ENCODE measurements around the gene FNDC3B. TPM values are rescaled to one million over a fixed set of nuclear protein-coding genes. Genes with fewer than 3 reads are reported as not detected.
A peak's percentile ranks its signal among the peaks of the same experiment; 100 is the strongest.

FNDC3B gene
- total RNA-seq, 1 donor from 2014 or later = 29.0 TPM

- H3K4me3 Mint-ChIP-seq = peak overlapping the region; percentile 21
- no peak for DNase-seq (ENCODE audit: low spot score)
- H3K27me3 Mint-ChIP-seq (ENCODE audit: insufficient read depth) = no peaks in the 10 kb centered on the region
- peaks cover 82% of the 10 kb centered on the region for H3K4me1 Mint-ChIP-seq (ENCODE audit: low read depth)
- H3K27ac Mint-ChIP-seq = peak overlapping the region; percentile 27
- peaks cover 30% of the 10 kb centered on the region for H3K36me3 Mint-ChIP-seq (ENCODE audit: low read depth)
- no peaks in the 10 kb centered on the region for H3K9me3 Mint-ChIP-seq
- intact Hi-C loops (cut with micrococcal nuclease) = loop anchor here (5.0 to 10.0 kb wide), 2 partner anchors 78 to 90 kb away; no protein-coding TSS in a partner anchor
These were observed 95.0 kb downstream of the FNDC3B start for GRCh38 chr3:172134352-172134751.

GRCh38 chr3:172135185-172135584, 95.8 kb downstream of the FNDC3B start:
- intact Hi-C loops (cut with micrococcal nuclease) = loop anchor here (10.0 kb wide), 1 partner anchor 90 kb away; no protein-coding TSS in a partner anchor
- peaks cover 23% of the 10 kb centered on the region for H3K36me3 Mint-ChIP-seq (ENCODE audit: low read depth)

GRCh38 chr3:172135820-172136219, 96.4 kb downstream of the FNDC3B start:
- Mint-ChIP-seq H3K4me3 (no peak overlapping the region), H3K36me3 (ENCODE audit: low read depth) (peaks cover 20% of the 10 kb centered on the region), H3K9me3 (no peaks in the 10 kb centered on the region), H3K27me3 (ENCODE audit: insufficient read depth) (no peaks in the 10 kb centered on the region), H3K27ac (no peak overlapping the region), H3K4me1 (ENCODE audit: low read depth) (peaks cover 82% of the 10 kb centered on the region)
- DNase-seq (ENCODE audit: low spot score) = no peak
- intact Hi-C loops (cut with micrococcal nuclease) = loop anchor here (2.0 to 10.0 kb wide), 2 partner anchors 17 to 91 kb away; no protein-coding TSS in a partner anchor

More at GRCh38 chr3:172135185-172135584, 95.8 kb downstream of the FNDC3B start:
- no peaks in the 10 kb centered on the region for H3K27me3 Mint-ChIP-seq (ENCODE audit: insufficient read depth)
- H3K4me1 Mint-ChIP-seq (ENCODE audit: low read depth) = peaks cover 82% of the 10 kb centered on the region
- no peak overlapping the region for H3K27ac Mint-ChIP-seq
- no peak for DNase-seq (ENCODE audit: low spot score)
- H3K4me3 Mint-ChIP-seq = no peak overlapping the region
- H3K9me3 Mint-ChIP-seq = no peaks in the 10 kb centered on the region

GRCh38 chr3:172136330-172136729, 97.0 kb downstream of the FNDC3B start:
- Mint-ChIP-seq H3K27ac (peak overlapping the region; percentile 25), H3K36me3 (ENCODE audit: low read depth) (peaks cover 20% of the 10 kb centered on the region), H3K4me3 (no peak overlapping the region), H3K4me1 (ENCODE audit: low read depth) (peaks cover 87% of the 10 kb centered on the region), H3K27me3 (ENCODE audit: insufficient read depth) (no peaks in the 10 kb centered on the region), H3K9me3 (no peaks in the 10 kb centered on the region)
- no peak for DNase-seq (ENCODE audit: low spot score)
- intact Hi-C loops (cut with micrococcal nuclease) = loop anchor here (2.0 to 10.0 kb wide), 2 partner anchors 16 to 92 kb away; no protein-coding TSS in a partner anchor

- intact Hi-C loops (cut with micrococcal nuclease) = loop anchor here (2.0 to 10.0 kb wide), 4 partner anchors 15 to 291 kb away; no protein-coding TSS in a partner anchor
- no peak overlapping the region for H3K27ac Mint-ChIP-seq
- H3K36me3 Mint-ChIP-seq (ENCODE audit: low read depth) = peaks cover 17% of the 10 kb centered on the region
- peak overlapping the region; percentile 2 for H3K4me3 Mint-ChIP-seq
- no peaks in the 10 kb centered on the region for H3K9me3 Mint-ChIP-seq
- DNase-seq (ENCODE audit: low spot score) = no peak
- peaks cover 86% of the 10 kb centered on the region for H3K4me1 Mint-ChIP-seq (ENCODE audit: low read depth)
- H3K27me3 Mint-ChIP-seq (ENCODE audit: insufficient read depth) = no peaks in the 10 kb centered on the region
These were observed 98.2 kb downstream of the FNDC3B start for GRCh38 chr3:172137287-172138192.

- no peak overlapping the region for H3K27ac Mint-ChIP-seq
- no peak for DNase-seq (ENCODE audit: low spot score)
- no peak overlapping the region for H3K4me3 Mint-ChIP-seq
- H3K9me3 Mint-ChIP-seq = no peaks in the 10 kb centered on the region
- H3K27me3 Mint-ChIP-seq (ENCODE audit: insufficient read depth) = no peaks in the 10 kb centered on the region
- H3K4me1 Mint-ChIP-seq (ENCODE audit: low read depth) = peaks cover 83% of the 10 kb centered on the region
- H3K36me3 Mint-ChIP-seq (ENCODE audit: low read depth) = peaks cover 17% of the 10 kb centered on the region
- intact Hi-C loops (cut with micrococcal nuclease) = loop anchor here (2.0 to 10.0 kb wide), 3 partner anchors 43 to 291 kb away; no protein-coding TSS in a partner anchor
These were observed 98.8 kb downstream of the FNDC3B start for GRCh38 chr3:172138193-172138537.

- no peak for DNase-seq (ENCODE audit: low spot score)
- intact Hi-C loops (cut with micrococcal nuclease) = loop anchor here (1.0 to 10.0 kb wide), 4 partner anchors 32 to 292 kb away; no protein-coding TSS in a partner anchor
- Mint-ChIP-seq H3K27me3 (ENCODE audit: insufficient read depth) (no peaks in the 10 kb centered on the region), H3K4me3 (peak overlapping the region; percentile 53), H3K36me3 (ENCODE audit: low read depth) (peaks cover 14% of the 10 kb centered on the region), H3K4me1 (ENCODE audit: low read depth) (peaks cover 75% of the 10 kb centered on the region), H3K27ac (peak overlapping the region; percentile 84), H3K9me3 (no peaks in the 10 kb centered on the region)
These were observed 99.6 kb downstream of the FNDC3B start for GRCh38 chr3:172138792-172139507.

- Mint-ChIP-seq H3K4me1 (ENCODE audit: low read depth) (peaks cover 68% of the 10 kb centered on the region), H3K4me3 (no peak overlapping the region)
- intact Hi-C loops (cut with micrococcal nuclease) = loop anchor here (1.0 to 10.0 kb wide), 4 partner anchors 32 to 293 kb away; no protein-coding TSS in a partner anchor
These were observed 100.3 kb downstream of the FNDC3B start for GRCh38 chr3:172139528-172140276.

GRCh38 chr3:172140499-172141391, 101.4 kb downstream of the FNDC3B start:
- Mint-ChIP-seq H3K27me3 (ENCODE audit: insufficient read depth) (no peaks in the 10 kb centered on the region), H3K36me3 (ENCODE audit: low read depth) (peaks cover 18% of the 10 kb centered on the region), H3K27ac (peak overlapping the region; percentile 9), H3K4me1 (ENCODE audit: low read depth) (peaks cover 66% of the 10 kb centered on the region), H3K9me3 (no peaks in the 10 kb centered on the region), H3K4me3 (no peak overlapping the region)
- intact Hi-C loops (cut with micrococcal nuclease) = no loop called here
- DNase-seq (ENCODE audit: low spot score) = no peak

More at GRCh38 chr3:172139528-172140276, 100.3 kb downstream of the FNDC3B start:
- Mint-ChIP-seq H3K36me3 (ENCODE audit: low read depth) (peaks cover 14% of the 10 kb centered on the region), H3K27ac (no peak overlapping the region), H3K9me3 (no peaks in the 10 kb centered on the region), H3K27me3 (ENCODE audit: insufficient read depth) (no peaks in the 10 kb centered on the region)
- no peak for DNase-seq (ENCODE audit: low spot score)

GRCh38 chr3:172142051-172142863, 102.9 kb downstream of the FNDC3B start:
- no peak overlapping the region for H3K4me3 Mint-ChIP-seq
- DNase-seq (ENCODE audit: low spot score) = no peak
- no peaks in the 10 kb centered on the region for H3K27me3 Mint-ChIP-seq (ENCODE audit: insufficient read depth)
- H3K4me1 Mint-ChIP-seq (ENCODE audit: low read depth) = peaks cover 66% of the 10 kb centered on the region
- H3K27ac Mint-ChIP-seq = no peak overlapping the region
- intact Hi-C loops (cut with micrococcal nuclease) = no loop called here
- H3K36me3 Mint-ChIP-seq (ENCODE audit: low read depth) = peaks cover 12% of the 10 kb centered on the region
- H3K9me3 Mint-ChIP-seq = no peaks in the 10 kb centered on the region

GRCh38 chr3:172142864-172143451, 103.6 kb downstream of the FNDC3B start:
- H3K27me3 Mint-ChIP-seq (ENCODE audit: insufficient read depth) = no peaks in the 10 kb centered on the region
- DNase-seq (ENCODE audit: low spot score) = no peak
- intact Hi-C loops (cut with micrococcal nuclease) = no loop called here
- H3K4me1 Mint-ChIP-seq (ENCODE audit: low read depth) = peaks cover 63% of the 10 kb centered on the region
- H3K9me3 Mint-ChIP-seq = no peaks in the 10 kb centered on the region
- H3K27ac Mint-ChIP-seq = no peak overlapping the region
- H3K36me3 Mint-ChIP-seq (ENCODE audit: low read depth) = peaks cover 12% of the 10 kb centered on the region
- no peak overlapping the region for H3K4me3 Mint-ChIP-seq

All from activated T-helper 1 cell treated with anti-CD3 and anti-CD28 coated beads, Interleukin-12 subunit alpha, Interleukin-12 subunit beta, Interleukin-2, Interleukin-4 antibody, amounts not matched to agents 30 ng/mL and 10 ng/mL and 1 ng/mL, durations not matched to agents 14 hours and 24 hours and 36 hours (primary cell).